Measurements from ENCODE around the gene TBX21.
A peak's percentile ranks its signal among the peaks of the same experiment; 100 is the strongest.
"Not testable (repeated sequence)": the region's sequence is repeated elsewhere in the genome, so short reads cannot be mapped to it uniquely, and the experiment has no call there.

The TBX21 gene

GRCh38 chr17:47762728-47763127 lies 29.7 kb downstream of the TBX21 start:
- no peak for DNase-seq (ENCODE audit: low read depth in 2 of 3, low spot score in 2 of 3)

GRCh38 chr17:47763913-47764582 lies 31.0 kb downstream of the TBX21 start:
- DNase-seq (ENCODE audit: low read depth in 2 of 3, low spot score in 2 of 3), result no peak

DNA sequence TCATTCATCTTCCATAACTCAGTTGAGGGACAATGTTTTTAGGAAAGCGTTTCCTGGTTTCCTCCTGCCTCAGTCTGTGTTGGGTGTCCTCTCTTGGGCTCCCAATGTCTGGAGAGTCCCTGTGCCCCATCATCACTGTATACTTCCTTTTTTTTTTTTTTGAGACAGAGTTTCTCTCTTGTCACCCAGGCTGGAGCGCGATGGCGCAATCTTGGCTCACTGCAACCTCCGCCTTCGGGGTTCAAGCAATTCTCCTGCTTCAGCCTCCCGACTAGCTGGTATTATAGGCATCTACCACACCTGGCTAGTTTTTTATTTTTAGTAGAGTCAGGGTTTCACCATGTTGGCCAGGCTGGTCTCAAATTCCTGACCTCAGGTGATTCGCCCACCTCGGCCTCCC lies 40.6 kb downstream of the TBX21 start:
- DNase-seq (ENCODE audit: low read depth in 2 of 3, low spot score in 2 of 3), result not testable (repeated sequence)

GRCh38 chr17:47774331-47774730 lies 41.3 kb downstream of the TBX21 start:
- no peak for DNase-seq (ENCODE audit: low read depth in 2 of 3, low spot score in 2 of 3)

GRCh38 chr17:47774987-47775580 lies 42.0 kb downstream of the TBX21 start:
- no peak for DNase-seq (ENCODE audit: low read depth in 2 of 3, low spot score in 2 of 3)

DNA sequence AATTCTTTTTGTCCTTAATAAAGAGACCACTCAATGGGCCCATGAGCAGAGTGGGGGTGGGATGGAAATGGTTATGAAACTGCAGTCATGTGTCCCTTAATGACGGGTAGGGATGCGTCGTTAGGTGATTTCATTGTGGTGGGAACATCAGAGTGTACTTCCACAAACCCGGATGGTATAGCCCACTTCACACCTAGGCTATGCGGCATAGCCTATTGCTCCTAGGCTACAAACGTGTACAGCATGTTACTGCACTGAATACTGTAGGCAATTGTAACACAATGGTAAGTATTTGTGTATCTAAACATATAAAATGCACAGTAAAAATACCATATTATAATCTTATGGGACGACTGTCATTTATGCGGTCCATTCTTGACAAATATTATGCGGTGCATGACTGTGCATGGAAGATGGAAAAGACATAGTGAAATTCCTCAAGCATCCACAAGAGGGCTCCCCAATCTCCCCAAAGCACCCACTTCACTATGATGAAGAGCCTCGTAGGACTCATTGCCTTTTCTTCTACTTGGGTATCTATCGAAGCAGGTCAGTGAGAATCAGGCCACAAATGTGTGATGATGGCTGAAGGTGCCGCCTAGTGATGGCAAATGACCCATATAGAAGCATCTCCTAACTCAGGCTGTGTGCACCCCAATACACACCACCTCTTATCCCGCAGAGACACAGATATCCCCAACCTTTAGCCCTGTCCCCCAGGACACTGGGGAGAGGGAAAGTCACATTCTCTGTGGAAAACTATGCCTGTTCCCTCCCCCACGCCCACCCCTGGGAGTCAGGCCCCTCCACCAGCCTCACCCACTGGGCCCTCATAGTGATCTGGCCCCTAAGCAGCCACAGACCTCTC lies 43.5 kb downstream of the TBX21 start:
- no peak for DNase-seq (ENCODE audit: low read depth in 2 of 3, low spot score in 2 of 3)

DNA sequence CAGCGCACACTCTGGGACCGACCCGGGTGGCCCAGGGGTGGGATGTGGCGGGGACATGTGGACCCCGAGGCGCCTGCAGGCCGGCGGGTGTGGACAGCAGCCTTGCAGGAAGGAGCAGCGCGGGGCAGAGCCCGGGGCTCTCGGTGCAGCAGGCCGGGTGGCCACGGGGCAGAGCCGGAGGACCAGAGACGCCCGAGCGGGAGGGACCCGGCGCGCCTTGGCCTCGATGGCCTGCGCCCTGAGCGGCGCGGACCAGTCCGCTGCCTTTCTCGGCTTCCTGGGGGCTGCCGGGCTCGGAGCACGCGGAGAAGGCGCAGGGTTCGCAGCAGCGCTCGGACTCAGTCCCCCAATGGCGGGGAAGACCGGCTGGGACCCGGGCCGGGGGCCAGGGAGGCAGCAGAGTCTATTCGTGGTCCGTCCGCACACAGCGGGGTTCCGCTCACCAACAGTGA lies 45.2 kb downstream of the TBX21 start:
- no peak for DNase-seq (ENCODE audit: low read depth in 2 of 3, low spot score in 2 of 3)

- no peak for DNase-seq (ENCODE audit: low read depth in 2 of 3, low spot score in 2 of 3)
Observed at GRCh38 chr17:47781397-47781796, 48.4 kb downstream of the TBX21 start.

GRCh38 chr17:47785538-47786123 lies 52.6 kb downstream of the TBX21 start:
- DNase-seq (ENCODE audit: low read depth in 2 of 3, low spot score in 2 of 3), result no peak

GRCh38 chr17:47789611-47790561 lies 56.9 kb downstream of the TBX21 start:
- DNase-seq (ENCODE audit: low read depth in 2 of 3, low spot score in 2 of 3), result peak in 1 of 3 experiments; percentile 19

DNA sequence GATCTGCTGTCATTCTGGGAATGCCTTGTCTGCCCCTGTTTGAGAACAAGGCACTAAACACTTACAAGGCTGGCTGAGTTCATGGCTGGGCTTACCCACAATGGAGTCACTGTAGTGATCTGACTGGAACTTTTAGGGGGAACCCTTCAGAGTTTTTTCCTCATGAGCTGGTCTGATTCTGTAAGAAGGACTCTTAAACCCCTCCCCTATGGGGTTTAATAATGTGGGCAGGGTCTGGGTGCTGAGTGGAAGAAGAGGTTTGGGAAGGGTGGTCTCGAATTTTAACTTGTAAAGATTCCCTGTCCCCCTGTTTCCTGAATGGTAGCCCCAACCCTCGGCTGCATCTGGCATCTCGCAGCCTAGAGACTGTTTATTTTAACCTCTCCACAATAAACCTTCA lies 58.0 kb downstream of the TBX21 start:
- no peak for DNase-seq (ENCODE audit: low read depth in 2 of 3, low spot score in 2 of 3)

DNA sequence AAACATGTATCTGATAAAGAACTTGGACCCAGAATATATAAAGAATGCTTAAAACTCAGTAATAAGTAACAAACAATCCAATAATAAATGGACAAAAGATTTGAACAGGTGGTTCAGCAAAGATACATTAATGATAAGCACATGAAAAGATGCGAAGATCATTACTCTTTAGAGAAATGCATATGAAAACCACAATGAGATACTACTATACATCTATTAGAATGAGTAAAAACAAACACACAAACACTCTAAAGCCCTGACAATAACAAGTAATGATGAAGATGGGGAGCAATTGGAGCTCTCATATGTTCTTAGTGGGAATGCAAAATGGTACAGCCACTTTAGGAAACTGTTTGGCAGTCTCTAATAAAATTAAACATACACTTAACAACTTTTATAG lies 59.4 kb downstream of the TBX21 start:
- DNase-seq (ENCODE audit: low read depth in 2 of 3, low spot score in 2 of 3), result no peak

- DNase-seq (ENCODE audit: low read depth in 2 of 3, low spot score in 2 of 3), result no peak
Observed at GRCh38 chr17:47792979-47793378, 59.9 kb downstream of the TBX21 start.

Measured in activated CD8-positive, alpha-beta memory T cell treated with anti-CD3 and anti-CD28 coated beads for 48 hours (primary cell).